Glutamatergic neuron (in vitro differentiated cells): ENCODE data around the gene ADI1. TPM values are rescaled to one million over a fixed set of nuclear protein-coding genes. Genes with fewer than 3 reads are reported as not detected.

Experiments
- DNase-seq: peaks from one replicate; pipeline ENCODE4 v3.0.0; 2022
- H3K27ac Mint-ChIP-seq: one replicate; pipeline ENCODE4 v1.8.0; 2020; ENCODE audit warnings: mild to moderate bottlenecking, mixed read lengths, inconsistent platforms; ENCODE audit not compliant: unreplicated experiment
- H3K27me3 Mint-ChIP-seq: one replicate; pipeline ENCODE4 v1.8.0; 2020; ENCODE audit warnings: mild to moderate bottlenecking, moderate library complexity, mixed read lengths, inconsistent platforms; ENCODE audit not compliant: unreplicated experiment
- H3K36me3 Mint-ChIP-seq: one replicate; pipeline ENCODE4 v1.8.0; 2020; ENCODE audit warnings: mild to moderate bottlenecking, mixed read lengths, inconsistent platforms; ENCODE audit not compliant: unreplicated experiment
- H3K4me1 Mint-ChIP-seq: one replicate; pipeline ENCODE4 v1.8.0; 2020; ENCODE audit warnings: mild to moderate bottlenecking, low read depth, mixed read lengths, inconsistent platforms; ENCODE audit not compliant: unreplicated experiment
- H3K4me3 Mint-ChIP-seq: one replicate; pipeline ENCODE4 v1.8.0; 2020; ENCODE audit warnings: mild to moderate bottlenecking, mixed read lengths, inconsistent platforms; ENCODE audit not compliant: unreplicated experiment
- H3K9me3 Mint-ChIP-seq: one replicate; pipeline ENCODE4 v1.8.0; 2020; ENCODE audit warnings: mild to moderate bottlenecking, moderate library complexity, mixed read lengths, inconsistent platforms; ENCODE audit not compliant: unreplicated experiment
- total RNA-seq: library from RNA; stranded (reverse); fragmentation: NEBNext Ultra II Directional; extraction: Animal tissue kit (Norgen Biotek cat#: 25700); gene quantifications from one replicate; pipeline ENCODE4 v1.2.1, GENCODE V29; 2021; ENCODE audit not compliant: unreplicated experiment
- TF ChIP-seq, protein P1 (sequence below): fragments of 200-600 bp; sonication (generic); IDR thresholded peaks from one replicate; pipeline ENCODE4 v1.5.0; 2021; ENCODE audit not compliant: partially characterized antibody, unreplicated experiment

ADI1 gene
- total RNA-seq, 1 donor from 2014 or later = 16.0 TPM

DNA sequence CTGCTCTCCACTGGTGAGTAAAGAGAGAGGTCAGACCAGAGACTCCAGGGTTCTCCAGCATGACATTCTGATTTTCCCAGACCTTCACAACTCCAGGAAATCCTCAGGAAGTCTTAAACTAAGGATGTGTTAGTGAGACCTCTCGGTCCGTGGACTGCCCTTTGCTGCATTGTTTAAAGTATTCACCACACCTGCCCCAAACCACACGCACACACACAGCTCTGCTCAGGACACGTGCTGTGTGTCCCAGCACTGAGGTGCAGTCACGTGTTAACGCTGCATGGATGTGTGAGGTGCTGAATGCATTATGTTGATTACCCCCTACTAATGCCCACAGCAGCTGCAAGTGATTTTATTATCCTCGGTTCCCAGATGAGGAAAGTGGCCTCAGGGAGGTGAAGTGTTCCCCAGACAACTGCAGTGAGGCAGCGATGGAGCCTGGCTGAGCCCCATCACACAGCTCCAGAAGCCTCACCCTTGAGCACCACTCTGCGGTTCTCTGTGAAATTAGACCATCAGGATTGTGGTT, 71.5 kb downstream of the ADI1 start:
- peak overlapping the region; percentile 13 for H3K27ac Mint-ChIP-seq
- TF ChIP-seq, protein P1, sequence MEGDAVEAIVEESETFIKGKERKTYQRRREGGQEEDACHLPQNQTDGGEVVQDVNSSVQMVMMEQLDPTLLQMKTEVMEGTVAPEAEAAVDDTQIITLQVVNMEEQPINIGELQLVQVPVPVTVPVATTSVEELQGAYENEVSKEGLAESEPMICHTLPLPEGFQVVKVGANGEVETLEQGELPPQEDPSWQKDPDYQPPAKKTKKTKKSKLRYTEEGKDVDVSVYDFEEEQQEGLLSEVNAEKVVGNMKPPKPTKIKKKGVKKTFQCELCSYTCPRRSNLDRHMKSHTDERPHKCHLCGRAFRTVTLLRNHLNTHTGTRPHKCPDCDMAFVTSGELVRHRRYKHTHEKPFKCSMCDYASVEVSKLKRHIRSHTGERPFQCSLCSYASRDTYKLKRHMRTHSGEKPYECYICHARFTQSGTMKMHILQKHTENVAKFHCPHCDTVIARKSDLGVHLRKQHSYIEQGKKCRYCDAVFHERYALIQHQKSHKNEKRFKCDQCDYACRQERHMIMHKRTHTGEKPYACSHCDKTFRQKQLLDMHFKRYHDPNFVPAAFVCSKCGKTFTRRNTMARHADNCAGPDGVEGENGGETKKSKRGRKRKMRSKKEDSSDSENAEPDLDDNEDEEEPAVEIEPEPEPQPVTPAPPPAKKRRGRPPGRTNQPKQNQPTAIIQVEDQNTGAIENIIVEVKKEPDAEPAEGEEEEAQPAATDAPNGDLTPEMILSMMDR = no peak

More for the DNA sequence above, 71.5 kb downstream of the ADI1 start:
- peaks cover 9% of the 10 kb centered on the region for H3K36me3 Mint-ChIP-seq
- peaks cover 27% of the 10 kb centered on the region for H3K4me1 Mint-ChIP-seq
- peaks cover 3% of the 10 kb centered on the region for H3K9me3 Mint-ChIP-seq
- peaks cover under 1% of the 10 kb centered on the region for H3K27me3 Mint-ChIP-seq
- no peak for DNase-seq
- no peak overlapping the region for H3K4me3 Mint-ChIP-seq

Other genes with a start within 250 kb of the ADI1 start
- gene EIPR1, start 141.7 kb downstream of the ADI1 start, total RNA-seq = 43.8 TPM
- gene TRAPPC12, start 139.8 kb downstream of the ADI1 start, total RNA-seq = 130 TPM
- gene RNASEH1, start 38.8 kb upstream of the ADI1 start, total RNA-seq = 34.6 TPM
- gene RPS7, start 55.7 kb upstream of the ADI1 start, total RNA-seq = 729 TPM
- not detected for gene COLEC11, start 75.6 kb upstream of the ADI1 start, total RNA-seq
- gene ALLC, start 138.7 kb upstream of the ADI1 start, total RNA-seq = not detected
- not detected for gene DCDC2C, start 184.0 kb upstream of the ADI1 start, total RNA-seq